SK-N-SH treated with all-trans-retinoic acid at 6 μM for 48 hours (cell line): ENCODE results near the gene NXN.

Experiments used
- ATAC-seq: fragments of 200-7000 bp; cut with Tn5 transposase; 3 replicates; pipeline ENCODE4 v1.9.1; 2020; ENCODE audit warnings: mild to moderate bottlenecking, moderate library complexity
- ARNTL ChIP-seq: fragments of 450-650 bp; formaldehyde crosslinking; IDR thresholded peaks from 2 replicates; pipeline ENCODE4 v1.5.0; 2020; ENCODE audit warnings: low read depth, mild to moderate bottlenecking, moderate library complexity, borderline replicate concordance
- BACH2 ChIP-seq: fragments of 250-450 bp; sonication (Bioruptor Pico); IDR thresholded peaks from 2 replicates; pipeline ENCODE4 v1.9.0; 2021; ENCODE audit warnings: mild to moderate bottlenecking, borderline replicate concordance
- CSDC2 ChIP-seq: fragments of 250-450 bp; sonication (Bioruptor Pico); IDR thresholded peaks from 2 replicates; pipeline ENCODE4 v1.5.0; 2020; ENCODE audit warnings: mild to moderate bottlenecking, moderate library complexity
- CSRNP3 ChIP-seq: fragments of 250-450 bp; sonication (Bioruptor Pico); IDR thresholded peaks from 2 replicates; pipeline ENCODE4 v1.5.1; 2021; ENCODE audit warnings: mild to moderate bottlenecking, moderate library complexity
- GLIS3 ChIP-seq: fragments of 250-450 bp; sonication (Bioruptor Pico); IDR thresholded peaks from 2 replicates; pipeline ENCODE4 v1.5.0; 2020; ENCODE audit warnings: mild to moderate bottlenecking, moderate library complexity
- ISL1 ChIP-seq: fragments of 250-450 bp; sonication (Bioruptor Pico); IDR thresholded peaks from 2 replicates; pipeline ENCODE4 v2.1.2; 2022; ENCODE audit warnings: mild to moderate bottlenecking, moderate library complexity
- OSR1 ChIP-seq: fragments of 250-450 bp; sonication (Bioruptor Pico); IDR thresholded peaks from 2 replicates; pipeline ENCODE4 v1.8.0; 2022; ENCODE audit warnings: moderate library complexity, mild to moderate bottlenecking, inconsistent platforms
- POU6F1 ChIP-seq: fragments of 250-450 bp; sonication (Bioruptor Pico); IDR thresholded peaks from 2 replicates; pipeline ENCODE4 v1.8.0; 2021; ENCODE audit warnings: low read depth, mild to moderate bottlenecking, moderate library complexity, borderline replicate concordance
- PPARA ChIP-seq: fragments of 250-450 bp; sonication (Bioruptor Pico); IDR thresholded peaks from 2 replicates; pipeline ENCODE4 v1.5.0; 2020; ENCODE audit warnings: mild to moderate bottlenecking, borderline replicate concordance
- SNAI2 ChIP-seq: fragments of 250-450 bp; sonication (Bioruptor Pico); IDR thresholded peaks from 2 replicates; pipeline ENCODE4 v1.5.0; 2020; ENCODE audit warnings: mild to moderate bottlenecking, moderate library complexity
- TCF4 ChIP-seq: fragments of 250-450 bp; sonication (Bioruptor Pico); IDR thresholded peaks from 2 replicates; pipeline ENCODE4 v1.8.0; 2021; ENCODE audit warnings: mild to moderate bottlenecking, moderate library complexity, borderline replicate concordance
- TOX ChIP-seq: fragments of 250-450 bp; sonication (Bioruptor Pico); IDR thresholded peaks from 2 replicates; pipeline ENCODE4 v1.8.0; 2021; ENCODE audit warnings: mild to moderate bottlenecking, moderate library complexity, borderline replicate concordance
- ZC3H10 ChIP-seq: fragments of 250-450 bp; sonication (Bioruptor Pico); IDR thresholded peaks from 2 replicates; pipeline ENCODE4 v1.5.1; 2021; ENCODE audit warnings: mild to moderate bottlenecking, moderate library complexity
- ZFP3 ChIP-seq: fragments of 250-450 bp; sonication (Bioruptor Pico); IDR thresholded peaks from 2 replicates; pipeline ENCODE4 v1.5.0; 2020; ENCODE audit warnings: mild to moderate bottlenecking, moderate library complexity
- ZFP30 ChIP-seq: fragments of 450-650 bp; formaldehyde crosslinking; IDR thresholded peaks from 2 replicates; pipeline ENCODE4 v1.5.0; 2022; ENCODE audit warnings: mild to moderate bottlenecking, moderate library complexity
- ZNF565 ChIP-seq: fragments of 450-650 bp; formaldehyde crosslinking; conservative IDR thresholded peaks from 2 replicates; pipeline ENCODE4 v1.5.0; 2020; ENCODE audit warnings: low read depth, mild to moderate bottlenecking, moderate library complexity
- ZNF70 ChIP-seq: fragments of 450-650 bp; formaldehyde crosslinking; IDR thresholded peaks from 2 replicates; pipeline ENCODE4 v1.5.0; 2020; ENCODE audit warnings: mild to moderate bottlenecking, moderate library complexity
- ZNF8 ChIP-seq: fragments of 450-650 bp; formaldehyde crosslinking; IDR thresholded peaks from 2 replicates; pipeline ENCODE4 v1.5.0; 2020; ENCODE audit warnings: mild to moderate bottlenecking, moderate library complexity
- TF ChIP-seq, protein P1 (sequence below): fragments of 250-450 bp; sonication (Bioruptor Pico); IDR thresholded peaks from 2 replicates; pipeline ENCODE4 v1.5.0; 2020; ENCODE audit warnings: mild to moderate bottlenecking, moderate library complexity
- TF ChIP-seq, protein P2 (sequence below): fragments of 250-450 bp; sonication (Bioruptor Pico); IDR thresholded peaks from 2 replicates; pipeline ENCODE4 v1.5.1; 2020; ENCODE audit warnings: low read depth, mild to moderate bottlenecking, moderate library complexity

Gene NXN

DNA sequence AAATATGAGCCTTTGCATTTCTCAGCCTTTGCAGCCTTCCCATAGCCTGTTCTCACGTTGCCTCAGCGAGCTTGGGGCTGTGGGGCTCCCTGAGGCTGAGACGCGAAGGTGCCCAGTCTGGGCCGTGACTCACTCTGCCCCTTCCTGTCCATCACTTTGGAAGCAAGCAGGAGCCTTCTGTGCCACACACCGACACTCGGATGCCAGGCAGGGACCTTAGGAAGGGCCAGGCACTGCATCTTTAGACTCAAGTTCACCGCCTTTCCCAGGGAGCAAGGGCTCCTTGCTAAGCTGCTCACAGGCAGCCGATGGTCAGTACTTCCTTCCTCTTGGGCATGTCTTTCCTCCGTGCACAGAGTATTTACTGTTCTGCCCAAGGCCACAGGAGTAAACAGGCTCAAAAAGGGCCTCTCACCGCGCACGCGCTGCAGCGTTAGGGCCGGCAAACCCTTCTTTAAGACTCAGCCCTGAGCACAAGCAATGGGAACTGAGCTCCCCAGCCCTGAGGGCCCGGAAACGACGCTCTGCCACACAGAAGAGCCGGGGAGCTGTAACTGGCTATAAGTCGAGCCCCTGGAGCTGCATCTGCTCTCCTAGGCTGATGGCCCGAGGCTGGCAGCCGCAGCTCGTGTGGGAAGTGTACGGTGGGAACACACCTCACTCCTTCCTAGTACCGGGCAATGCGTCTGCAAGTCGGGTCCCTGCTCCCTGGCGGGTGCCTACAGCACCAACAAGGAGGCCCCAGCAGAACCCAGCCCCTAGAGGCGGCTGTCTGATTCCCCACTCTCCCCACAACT is 24.6 kb upstream of the NXN start:
- peak; percentile 35 for ATAC-seq
- no peak for TF ChIP-seq CSRNP3
- TF ChIP-seq, protein P1, sequence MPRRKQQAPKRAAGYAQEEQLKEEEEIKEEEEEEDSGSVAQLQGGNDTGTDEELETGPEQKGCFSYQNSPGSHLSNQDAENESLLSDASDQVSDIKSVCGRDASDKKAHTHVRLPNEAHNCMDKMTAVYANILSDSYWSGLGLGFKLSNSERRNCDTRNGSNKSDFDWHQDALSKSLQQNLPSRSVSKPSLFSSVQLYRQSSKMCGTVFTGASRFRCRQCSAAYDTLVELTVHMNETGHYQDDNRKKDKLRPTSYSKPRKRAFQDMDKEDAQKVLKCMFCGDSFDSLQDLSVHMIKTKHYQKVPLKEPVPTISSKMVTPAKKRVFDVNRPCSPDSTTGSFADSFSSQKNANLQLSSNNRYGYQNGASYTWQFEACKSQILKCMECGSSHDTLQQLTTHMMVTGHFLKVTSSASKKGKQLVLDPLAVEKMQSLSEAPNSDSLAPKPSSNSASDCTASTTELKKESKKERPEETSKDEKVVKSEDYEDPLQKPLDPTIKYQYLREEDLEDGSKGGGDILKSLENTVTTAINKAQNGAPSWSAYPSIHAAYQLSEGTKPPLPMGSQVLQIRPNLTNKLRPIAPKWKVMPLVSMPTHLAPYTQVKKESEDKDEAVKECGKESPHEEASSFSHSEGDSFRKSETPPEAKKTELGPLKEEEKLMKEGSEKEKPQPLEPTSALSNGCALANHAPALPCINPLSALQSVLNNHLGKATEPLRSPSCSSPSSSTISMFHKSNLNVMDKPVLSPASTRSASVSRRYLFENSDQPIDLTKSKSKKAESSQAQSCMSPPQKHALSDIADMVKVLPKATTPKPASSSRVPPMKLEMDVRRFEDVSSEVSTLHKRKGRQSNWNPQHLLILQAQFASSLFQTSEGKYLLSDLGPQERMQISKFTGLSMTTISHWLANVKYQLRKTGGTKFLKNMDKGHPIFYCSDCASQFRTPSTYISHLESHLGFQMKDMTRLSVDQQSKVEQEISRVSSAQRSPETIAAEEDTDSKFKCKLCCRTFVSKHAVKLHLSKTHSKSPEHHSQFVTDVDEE (CRISPR knock-in tag): no peak
- no peak for TF ChIP-seq BACH2 (CRISPR knock-in tag)
- TF ChIP-seq ZNF8 (CRISPR knock-in tag): no peak
- no peak for TF ChIP-seq ARNTL (CRISPR knock-in tag)
- TF ChIP-seq PPARA (CRISPR knock-in tag): no peak
- TF ChIP-seq ZFP30 (CRISPR knock-in tag): no peak
- no peak for TF ChIP-seq ISL1 (CRISPR knock-in tag)
- no peak for TF ChIP-seq TOX (CRISPR knock-in tag)
- no peak for TF ChIP-seq ZNF565
- no peak for TF ChIP-seq OSR1
- TF ChIP-seq TCF4 (CRISPR knock-in tag): no peak
- no peak for TF ChIP-seq ZNF70 (CRISPR knock-in tag)
- TF ChIP-seq CSDC2 (CRISPR knock-in tag): no peak
- TF ChIP-seq, protein P2, sequence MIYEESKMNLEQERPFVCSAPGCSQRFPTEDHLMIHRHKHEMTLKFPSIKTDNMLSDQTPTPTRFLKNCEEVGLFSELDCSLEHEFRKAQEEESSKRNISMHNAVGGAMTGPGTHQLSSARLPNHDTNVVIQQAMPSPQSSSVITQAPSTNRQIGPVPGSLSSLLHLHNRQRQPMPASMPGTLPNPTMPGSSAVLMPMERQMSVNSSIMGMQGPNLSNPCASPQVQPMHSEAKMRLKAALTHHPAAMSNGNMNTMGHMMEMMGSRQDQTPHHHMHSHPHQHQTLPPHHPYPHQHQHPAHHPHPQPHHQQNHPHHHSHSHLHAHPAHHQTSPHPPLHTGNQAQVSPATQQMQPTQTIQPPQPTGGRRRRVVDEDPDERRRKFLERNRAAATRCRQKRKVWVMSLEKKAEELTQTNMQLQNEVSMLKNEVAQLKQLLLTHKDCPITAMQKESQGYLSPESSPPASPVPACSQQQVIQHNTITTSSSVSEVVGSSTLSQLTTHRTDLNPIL (CRISPR knock-in tag): no peak
- no peak for TF ChIP-seq ZFP3 (CRISPR knock-in tag)
- no peak for TF ChIP-seq GLIS3 (CRISPR knock-in tag)
- TF ChIP-seq POU6F1 (CRISPR knock-in tag): no peak
- no peak for TF ChIP-seq SNAI2 (CRISPR knock-in tag)
- no peak for TF ChIP-seq ZC3H10
- TF ChIP-seq, all 23 proteins: peak for 0

DNA sequence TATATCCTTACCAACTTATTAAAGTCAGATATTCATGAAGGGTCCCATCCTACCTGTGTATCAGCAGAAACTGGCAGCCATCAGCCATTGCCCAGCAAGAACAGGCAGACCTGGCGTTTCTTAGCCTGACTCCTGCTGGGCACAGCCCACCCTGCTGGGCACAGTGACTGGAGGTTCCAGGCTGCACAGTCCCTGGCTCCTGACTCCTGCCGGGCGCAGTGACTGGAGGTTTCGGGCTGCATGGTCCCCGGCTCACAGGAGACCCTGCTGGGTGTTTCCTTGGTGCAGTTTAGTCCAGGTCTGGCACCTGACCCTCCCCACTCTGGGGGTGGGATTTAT is 24.0 kb upstream of the NXN start:
- ATAC-seq: peak; percentile 1; the same call in 2 of the 3 replicates
- no peak for TF ChIP-seq ARNTL (CRISPR knock-in tag)
- TF ChIP-seq OSR1: no peak
- TF ChIP-seq, all 23 proteins: peak for 0

DNA sequence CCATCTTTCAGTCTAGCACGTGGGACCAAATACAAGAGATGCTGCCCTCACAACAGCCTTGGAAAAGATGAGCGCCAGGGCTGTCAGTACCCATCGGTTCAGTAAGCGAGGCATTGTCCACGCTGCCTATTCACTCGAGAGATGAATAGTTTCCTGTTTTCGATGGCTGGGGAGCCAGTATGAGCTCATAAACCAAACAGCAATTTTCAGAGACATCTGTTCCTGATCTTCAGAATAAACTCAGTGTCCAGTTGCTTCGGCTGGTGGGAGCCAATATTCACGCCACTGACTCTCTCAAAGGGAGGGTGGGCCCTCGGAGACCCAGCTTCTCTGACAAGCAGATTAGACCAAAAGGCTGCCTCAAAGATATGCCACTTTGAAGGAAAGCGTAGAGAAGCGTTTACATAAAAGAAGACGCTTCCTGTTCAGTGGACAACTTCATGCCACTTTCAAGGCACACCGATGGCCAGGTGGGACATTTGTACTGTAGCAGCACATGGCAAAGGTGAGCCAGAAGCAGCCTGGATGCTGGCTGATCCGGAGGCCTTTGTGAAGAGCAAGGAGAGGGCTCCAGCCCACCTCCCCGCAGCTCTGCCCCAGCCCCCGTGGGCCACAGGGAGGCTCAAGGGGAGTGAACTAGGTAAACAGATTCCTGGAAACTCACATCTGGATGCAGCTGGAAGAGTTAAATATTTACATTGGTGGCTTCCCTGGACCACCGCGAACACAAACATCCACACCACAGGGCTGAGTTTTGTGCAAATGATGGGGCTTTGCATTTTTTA is 23.4 kb upstream of the NXN start:
- ATAC-seq: peak; percentile 77
- no peak for TF ChIP-seq ZFP3 (CRISPR knock-in tag)
- 0 out of 2 replicates have a peak, but pooled peaks have one; percentile 10 for TF ChIP-seq TOX (CRISPR knock-in tag)
- TF ChIP-seq TCF4 (CRISPR knock-in tag): no peak
- TF ChIP-seq, protein P2 (CRISPR knock-in tag): no peak
- TF ChIP-seq, all 23 proteins: peak for 1
